ENCODE results near the gene NRIP1.
A peak's percentile ranks its signal among the peaks of the same experiment; 100 is the strongest.

Gene NRIP1

GRCh38 chr21:14956807-14957206 is 108.0 kb downstream of the NRIP1 start:
- Histone ChIP-seq H3K36me3 (ENCODE audit: control insufficient read depth in 1 of 2, insufficient read depth in 2 of 2, low read depth in 1 of 2, low read length in 2 of 2) (peaks cover 0 to 5% of the 10 kb centered on the region in 2 experiments), H2BK12ac (ENCODE audit: low read length in 2 of 2) (no peak overlapping the region), H3K79me1 (replicated peaks; ENCODE audit: low read length, poor library complexity, severe bottlenecking) (peaks cover 2% of the 10 kb centered on the region), H3K4me3 (ENCODE audit: insufficient read depth in 1 of 2, low read depth in 1 of 2, low read length in 2 of 2) (no peak overlapping the region), H2BK15ac (ENCODE audit: low read depth, poor library complexity, severe bottlenecking) (no peak overlapping the region), H3K23ac (ENCODE audit: low read length in 2 of 2) (no peak overlapping the region), H2BK120ac (ENCODE audit: low read depth, low read length) (no peak overlapping the region), H3K9me3 (ENCODE audit: control insufficient read depth, low read length) (no peaks in the 10 kb centered on the region), H2AK5ac (ENCODE audit: low read length, severe bottlenecking) (no peak overlapping the region), H2AFZ (ENCODE audit: low read depth, low read length) (no peak overlapping the region), H2BK5ac (ENCODE audit: low read depth, low read length, poor library complexity, severe bottlenecking) (no peak overlapping the region), H3K4me2 (ENCODE audit: low read length, poor library complexity, severe bottlenecking) (no peak overlapping the region), H3K4ac (ENCODE audit: low read depth in 1 of 2, low read length in 2 of 2) (no peak overlapping the region), H4K91ac (ENCODE audit: low read length) (no peak overlapping the region), H3K18ac (ENCODE audit: low read depth in 1 of 2, low read length in 2 of 2) (no peak overlapping the region), H3K14ac (ENCODE audit: low read length in 2 of 2) (no peak overlapping the region), H3K4me1 (ENCODE audit: control insufficient read depth, insufficient read depth, low read depth, low read length) (no peaks in the 10 kb centered on the region), H3K27ac (ENCODE audit: low read length, poor library complexity, severe bottlenecking) (no peak overlapping the region), H3K9ac (ENCODE audit: low read length) (peak overlapping the region; percentile 9), H4K8ac (ENCODE audit: low read length) (no peak overlapping the region), H3K27me3 (ENCODE audit: control insufficient read depth in 1 of 2, insufficient read depth in 1 of 2, low read length in 2 of 2) (no peaks in the 10 kb centered on the region)
- 62% methylated on average over 3 of the region's 4 CpGs for WGBS
- no peak for DNase-seq

- no peaks in the 10 kb centered on the region for H3K9me3 ChIP-seq (ENCODE audit: control insufficient read depth, low read length)
- H2BK5ac ChIP-seq (ENCODE audit: low read depth, low read length, poor library complexity, severe bottlenecking): no peak overlapping the region
- no peak overlapping the region for H2AFZ ChIP-seq (ENCODE audit: low read depth, low read length)
- no peak overlapping the region for H3K4ac ChIP-seq (ENCODE audit: low read depth in 1 of 2, low read length in 2 of 2)
- no peak overlapping the region for H3K18ac ChIP-seq (ENCODE audit: low read depth in 1 of 2, low read length in 2 of 2)
- no peak overlapping the region for H3K9ac ChIP-seq (ENCODE audit: low read length)
- H3K4me3 ChIP-seq (ENCODE audit: insufficient read depth in 1 of 2, low read depth in 1 of 2, low read length in 2 of 2): no peak overlapping the region
- H2BK15ac ChIP-seq (ENCODE audit: low read depth, poor library complexity, severe bottlenecking): no peak overlapping the region
- no peak overlapping the region for H2AK5ac ChIP-seq (ENCODE audit: low read length, severe bottlenecking)
- DNase-seq: no peak
- no peaks in the 10 kb centered on the region for H3K27me3 ChIP-seq (ENCODE audit: control insufficient read depth in 1 of 2, insufficient read depth in 1 of 2, low read length in 2 of 2)
- H3K4me1 ChIP-seq (ENCODE audit: control insufficient read depth, insufficient read depth, low read depth, low read length): no peaks in the 10 kb centered on the region
- H3K23ac ChIP-seq (ENCODE audit: low read length in 2 of 2): no peak overlapping the region
- no peak overlapping the region for H4K8ac ChIP-seq (ENCODE audit: low read length)
- no peaks in the 10 kb centered on the region for H3K36me3 ChIP-seq (ENCODE audit: control insufficient read depth in 1 of 2, insufficient read depth in 2 of 2, low read depth in 1 of 2, low read length in 2 of 2)
- 85% methylated on average over 5 of the region's 6 CpGs for WGBS
- H3K27ac ChIP-seq (ENCODE audit: low read length, poor library complexity, severe bottlenecking): no peak overlapping the region
- no peak overlapping the region for H4K91ac ChIP-seq (ENCODE audit: low read length)
- H3K14ac ChIP-seq (ENCODE audit: low read length in 2 of 2): no peak overlapping the region
- H3K79me1 ChIP-seq (replicated peaks; ENCODE audit: low read length, poor library complexity, severe bottlenecking): peaks cover 2% of the 10 kb centered on the region
- H3K4me2 ChIP-seq (ENCODE audit: low read length, poor library complexity, severe bottlenecking): no peak overlapping the region
- no peak overlapping the region for H2BK120ac ChIP-seq (ENCODE audit: low read depth, low read length)
- no peak overlapping the region for H2BK12ac ChIP-seq (ENCODE audit: low read length in 2 of 2)
Observed at GRCh38 chr21:14955936-14956520, 108.8 kb downstream of the NRIP1 start.

- no peak overlapping the region for H2BK15ac ChIP-seq (ENCODE audit: low read depth, poor library complexity, severe bottlenecking)
- no peak overlapping the region for H2AFZ ChIP-seq (ENCODE audit: low read depth, low read length)
- no peak overlapping the region for H4K8ac ChIP-seq (ENCODE audit: low read length)
- no peaks in the 10 kb centered on the region for H3K4me1 ChIP-seq (ENCODE audit: control insufficient read depth, insufficient read depth, low read depth, low read length)
- H3K27me3 ChIP-seq (ENCODE audit: control insufficient read depth in 1 of 2, insufficient read depth in 1 of 2, low read length in 2 of 2): no peaks in the 10 kb centered on the region
- H3K36me3 ChIP-seq (ENCODE audit: control insufficient read depth in 1 of 2, insufficient read depth in 2 of 2, low read depth in 1 of 2, low read length in 2 of 2): no peaks in the 10 kb centered on the region
- H3K27ac ChIP-seq (ENCODE audit: low read length, poor library complexity, severe bottlenecking): no peak overlapping the region
- no peak overlapping the region for H3K14ac ChIP-seq (ENCODE audit: low read length in 2 of 2)
- H3K18ac ChIP-seq (ENCODE audit: low read depth in 1 of 2, low read length in 2 of 2): no peak overlapping the region
- no peak overlapping the region for H2BK120ac ChIP-seq (ENCODE audit: low read depth, low read length)
- H2BK5ac ChIP-seq (ENCODE audit: low read depth, low read length, poor library complexity, severe bottlenecking): no peak overlapping the region
- DNase-seq: no peak
- no peaks in the 10 kb centered on the region for H3K9me3 ChIP-seq (ENCODE audit: control insufficient read depth, low read length)
- no peak overlapping the region for H3K4me2 ChIP-seq (ENCODE audit: low read length, poor library complexity, severe bottlenecking)
- H3K79me1 ChIP-seq (replicated peaks; ENCODE audit: low read length, poor library complexity, severe bottlenecking): peaks cover 4% of the 10 kb centered on the region
- H2AK5ac ChIP-seq (ENCODE audit: low read length, severe bottlenecking): no peak overlapping the region
- no peak overlapping the region for H3K9ac ChIP-seq (ENCODE audit: low read length)
- WGBS: over 99% methylated on average over 4 of the region's 4 CpGs
- no peak overlapping the region for H3K23ac ChIP-seq (ENCODE audit: low read length in 2 of 2)
- H3K4ac ChIP-seq (ENCODE audit: low read depth in 1 of 2, low read length in 2 of 2): no peak overlapping the region
- no peak overlapping the region for H2BK12ac ChIP-seq (ENCODE audit: low read length in 2 of 2)
- H4K91ac ChIP-seq (ENCODE audit: low read length): no peak overlapping the region
- no peak overlapping the region for H3K4me3 ChIP-seq (ENCODE audit: insufficient read depth in 1 of 2, low read depth in 1 of 2, low read length in 2 of 2)
Observed at GRCh38 chr21:14952916-14953315, 111.9 kb downstream of the NRIP1 start.

GRCh38 chr21:14949603-14950002 is 115.2 kb downstream of the NRIP1 start:
- Histone ChIP-seq H3K18ac (ENCODE audit: low read depth in 1 of 2, low read length in 2 of 2) (no peak overlapping the region), H3K9ac (ENCODE audit: low read length) (no peak overlapping the region), H3K79me1 (replicated peaks; ENCODE audit: low read length, poor library complexity, severe bottlenecking) (peaks cover 4% of the 10 kb centered on the region), H2BK5ac (ENCODE audit: low read depth, low read length, poor library complexity, severe bottlenecking) (no peak overlapping the region), H3K4me3 (ENCODE audit: insufficient read depth in 1 of 2, low read depth in 1 of 2, low read length in 2 of 2) (no peak overlapping the region), H2AFZ (ENCODE audit: low read depth, low read length) (no peak overlapping the region), H3K4me1 (ENCODE audit: control insufficient read depth, insufficient read depth, low read depth, low read length) (no peaks in the 10 kb centered on the region), H2BK12ac (ENCODE audit: low read length in 2 of 2) (no peak overlapping the region), H3K36me3 (ENCODE audit: control insufficient read depth in 1 of 2, insufficient read depth in 2 of 2, low read depth in 1 of 2, low read length in 2 of 2) (no peaks in the 10 kb centered on the region), H3K27ac (ENCODE audit: low read length, poor library complexity, severe bottlenecking) (no peak overlapping the region), H3K4me2 (ENCODE audit: low read length, poor library complexity, severe bottlenecking) (no peak overlapping the region), H3K4ac (ENCODE audit: low read depth in 1 of 2, low read length in 2 of 2) (no peak overlapping the region), H2AK5ac (ENCODE audit: low read length, severe bottlenecking) (no peak overlapping the region), H3K27me3 (ENCODE audit: control insufficient read depth in 1 of 2, insufficient read depth in 1 of 2, low read length in 2 of 2) (no peaks in the 10 kb centered on the region), H2BK120ac (ENCODE audit: low read depth, low read length) (no peak overlapping the region), H4K91ac (ENCODE audit: low read length) (no peak overlapping the region), H3K9me3 (ENCODE audit: control insufficient read depth, low read length) (no peaks in the 10 kb centered on the region), H2BK15ac (ENCODE audit: low read depth, poor library complexity, severe bottlenecking) (no peak overlapping the region), H3K14ac (ENCODE audit: low read length in 2 of 2) (no peak overlapping the region), H3K23ac (ENCODE audit: low read length in 2 of 2) (no peak overlapping the region), H4K8ac (ENCODE audit: low read length) (no peak overlapping the region)
- DNase-seq: no peak
- 87% methylated on average over 4 of the region's 4 CpGs for WGBS

Measured in mesenchymal stem cell (in vitro differentiated cells and primary cell).